HG02759 (cell line): ENCODE measurements around the gene PIMREG.
"Not testable (repeated sequence)": the region's sequence is repeated elsewhere in the genome, so short reads cannot be mapped to it uniquely, and the experiment has no call there.

Experiments used
- ATAC-seq: cut with Tn5 transposase; IDR thresholded peaks from one replicate; pipeline ENCODE4 v1.9.1; 2021; ENCODE audit warnings: mild to moderate bottlenecking, moderate library complexity; ENCODE audit not compliant: unreplicated experiment

The PIMREG gene

GRCh38 chr17:6476076-6476809 is 32.0 kb downstream of the PIMREG start:
- no peak for ATAC-seq

- no peak for ATAC-seq
Observed at GRCh38 chr17:6476810-6477179, 32.5 kb downstream of the PIMREG start.

- no peak for ATAC-seq
Observed at GRCh38 chr17:6477831-6478383, 33.7 kb downstream of the PIMREG start.

GRCh38 chr17:6478486-6478885 is 34.2 kb downstream of the PIMREG start:
- ATAC-seq = no peak

GRCh38 chr17:6479622-6480302 is 35.5 kb downstream of the PIMREG start:
- no peak for ATAC-seq

DNA sequence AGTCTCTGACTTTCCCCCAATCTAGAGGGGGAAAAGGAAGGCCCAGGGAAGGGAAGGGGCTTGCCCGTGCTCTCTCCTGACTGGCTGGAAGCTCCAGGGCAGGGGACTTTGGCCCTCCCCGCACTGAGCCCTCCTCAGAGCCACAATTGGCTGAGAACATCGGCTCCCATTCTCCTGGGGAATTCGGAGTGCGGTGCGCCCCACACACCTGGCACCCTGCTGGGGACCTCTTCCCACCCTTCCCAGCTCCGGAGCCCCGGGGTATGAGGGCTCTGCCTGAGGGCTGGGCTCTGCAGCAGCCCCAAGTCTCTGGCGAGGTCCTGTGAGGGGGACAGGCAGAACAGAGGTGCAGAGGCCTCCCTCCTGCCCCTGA is 36.0 kb downstream of the PIMREG start:
- no peak for ATAC-seq

DNA sequence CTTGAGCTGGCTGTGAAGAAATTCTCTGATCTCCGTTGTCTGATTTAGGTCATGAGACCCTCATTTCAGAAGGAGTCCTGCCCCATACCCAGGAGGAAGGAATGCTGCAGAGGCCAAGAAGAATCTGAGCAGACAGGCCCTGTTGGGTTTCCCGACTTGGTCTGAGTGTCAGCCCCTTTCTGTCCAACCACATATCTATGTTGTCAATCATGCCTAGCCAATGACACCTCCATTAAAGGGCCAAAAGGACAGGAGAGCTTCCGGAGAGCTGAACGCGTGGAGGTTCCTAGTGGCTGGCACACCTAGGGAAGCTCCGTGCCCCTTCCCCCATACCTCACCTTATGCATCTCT is 37.8 kb downstream of the PIMREG start:
- ATAC-seq = no peak

GRCh38 chr17:6482796-6483195 is 38.5 kb downstream of the PIMREG start:
- not testable (repeated sequence) for ATAC-seq

GRCh38 chr17:6483507-6483906 is 39.3 kb downstream of the PIMREG start:
- no peak for ATAC-seq

GRCh38 chr17:6485646-6486412 is 41.6 kb downstream of the PIMREG start:
- ATAC-seq = no peak

DNA sequence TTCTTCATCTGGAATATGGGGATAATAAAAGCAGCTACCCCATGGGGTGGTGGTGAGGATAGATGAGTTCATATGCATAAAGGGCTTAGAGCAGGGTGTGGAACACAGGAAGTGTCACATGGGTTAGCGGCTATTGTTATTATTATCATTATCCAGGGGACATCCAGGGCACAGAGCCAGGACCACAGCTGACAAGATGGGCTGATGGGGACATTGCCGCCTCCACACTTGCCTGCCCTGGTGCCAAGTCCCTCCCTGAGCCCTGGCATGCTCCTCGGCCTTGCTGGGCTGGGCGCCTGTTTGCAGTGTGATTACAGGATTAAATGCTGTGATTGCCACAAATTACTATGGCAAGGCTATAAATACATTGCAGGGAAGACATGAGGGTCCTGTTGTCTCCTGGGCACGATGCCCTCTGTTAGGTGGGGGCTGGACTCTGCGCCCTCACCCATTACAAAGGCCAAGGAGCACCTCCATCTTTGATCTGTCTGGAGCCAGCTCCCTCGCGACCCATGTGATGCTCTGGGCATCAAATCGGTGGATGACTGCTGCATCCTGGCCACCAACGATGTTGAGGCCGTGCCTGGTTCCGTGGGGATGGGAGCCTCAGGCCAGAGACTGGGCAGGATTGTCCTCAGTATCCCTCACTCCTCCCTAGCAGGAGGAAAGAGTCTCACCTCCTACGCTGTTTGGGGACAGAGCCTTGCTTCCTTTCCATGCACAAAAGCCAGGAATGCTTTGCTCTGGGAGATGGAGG is 43.2 kb downstream of the PIMREG start:
- no peak for ATAC-seq

DNA sequence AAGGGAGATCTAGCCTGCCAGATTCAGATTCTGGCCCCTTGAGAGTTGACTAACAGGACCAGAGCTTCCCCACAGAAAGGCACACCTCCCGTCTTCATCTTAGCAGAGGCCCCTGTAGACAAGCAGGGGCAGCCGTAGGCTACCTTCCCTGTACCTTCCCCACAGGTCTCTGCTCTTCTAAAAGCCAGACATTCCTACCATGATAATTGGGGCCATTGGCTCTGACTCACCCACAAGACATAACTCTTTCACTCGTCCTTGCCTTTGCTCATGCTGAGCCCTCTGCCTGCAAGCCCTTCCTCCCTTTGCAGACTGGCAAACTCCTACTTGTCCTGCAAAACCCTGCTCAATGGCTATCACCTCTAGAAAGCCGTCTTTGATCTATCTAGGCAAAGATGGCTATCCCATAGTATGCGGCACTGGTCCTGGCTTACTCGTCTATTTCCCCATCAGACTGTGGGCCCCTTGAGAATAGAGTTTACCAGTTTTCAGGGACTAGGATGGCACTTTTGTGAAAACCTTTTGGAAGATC is 43.8 kb downstream of the PIMREG start:
- no peak for ATAC-seq

- ATAC-seq = no peak
Observed at GRCh38 chr17:6489016-6489550, 44.8 kb downstream of the PIMREG start.

GRCh38 chr17:6491071-6491700 is 46.9 kb downstream of the PIMREG start:
- no peak for ATAC-seq

- ATAC-seq = no peak
Observed at GRCh38 chr17:6492892-6493674, 48.8 kb downstream of the PIMREG start.

DNA sequence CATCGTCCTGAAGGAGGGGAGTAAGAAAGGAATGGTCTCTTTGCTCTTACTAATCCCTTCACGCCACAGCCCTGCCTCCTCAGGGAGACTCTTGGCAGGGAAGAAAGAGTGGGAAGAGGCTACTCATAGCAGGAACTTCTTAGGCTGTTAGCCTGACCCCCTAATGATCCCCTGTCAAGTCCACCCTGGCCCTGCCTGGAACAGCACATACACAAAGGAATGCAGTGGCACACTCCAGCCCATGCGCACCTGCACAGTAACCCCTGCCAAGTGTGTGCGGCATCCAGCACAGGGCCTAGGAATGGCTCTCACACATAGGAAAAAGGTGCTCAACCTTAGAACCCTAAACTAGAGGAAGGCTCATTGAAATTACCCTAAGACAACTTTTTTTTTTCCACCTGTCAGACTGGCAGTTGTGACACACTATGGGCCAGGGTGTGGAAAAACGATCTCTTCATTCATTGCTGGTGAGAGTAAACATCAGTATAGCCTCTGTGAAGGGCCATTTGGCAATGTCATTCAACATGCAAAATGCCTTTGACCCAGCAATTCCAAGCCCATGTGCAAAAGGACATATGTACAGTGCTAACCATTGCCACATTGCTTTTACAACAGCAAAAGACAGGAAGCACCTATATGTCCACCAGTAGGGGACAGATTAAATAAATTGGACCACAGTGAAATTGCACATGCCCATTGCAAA is 50.1 kb downstream of the PIMREG start:
- ATAC-seq = no peak

DNA sequence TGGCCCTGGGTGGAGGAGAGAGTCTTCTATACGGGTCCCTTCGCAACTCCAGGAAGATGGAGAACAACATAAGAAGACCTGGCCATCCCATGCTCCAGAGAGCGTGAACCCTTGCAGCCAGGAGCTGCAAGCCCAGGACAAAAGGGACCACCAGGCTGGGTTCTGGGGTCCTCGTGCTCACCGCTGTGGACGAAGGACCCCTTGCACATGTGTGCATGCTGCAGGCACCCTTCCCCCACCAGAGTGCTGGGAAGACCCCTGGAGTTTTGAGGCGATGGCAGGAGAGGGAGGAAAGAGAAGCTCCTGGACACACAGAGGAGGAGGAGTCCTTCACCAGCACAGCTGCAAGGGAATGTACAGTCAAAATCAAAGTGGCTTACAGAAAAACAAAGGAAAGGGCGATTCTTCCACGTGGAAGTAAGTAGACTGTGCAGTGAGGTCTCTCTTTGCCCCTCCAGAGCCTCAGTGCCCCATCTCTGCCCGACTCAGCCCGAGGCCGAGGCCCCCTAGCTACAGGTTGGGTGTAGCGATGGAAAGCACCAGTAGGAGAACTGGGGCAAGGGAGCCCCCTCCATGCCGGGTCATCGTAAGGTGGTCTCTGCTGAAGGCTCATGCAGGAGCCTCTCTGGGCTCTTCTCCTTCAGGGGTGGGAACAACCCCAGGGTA is 51.3 kb downstream of the PIMREG start:
- no peak for ATAC-seq

DNA sequence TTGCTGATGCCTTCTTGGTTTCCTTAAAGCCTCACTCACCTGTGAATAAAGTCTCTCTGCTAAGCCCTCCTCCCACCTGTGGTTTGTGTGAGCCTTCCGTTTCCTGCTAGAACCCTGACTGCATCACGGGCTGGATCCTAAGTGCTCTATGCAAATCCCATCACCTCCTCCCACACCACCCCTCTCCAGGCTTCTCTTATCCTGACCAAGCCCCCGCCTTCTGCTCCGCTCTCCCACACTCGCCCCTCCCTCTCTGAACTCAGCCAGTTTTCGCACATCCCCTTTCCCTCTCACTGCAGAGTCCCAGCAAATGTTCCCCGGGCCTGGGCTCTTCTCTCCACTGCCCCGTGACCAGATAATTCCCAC is 51.8 kb downstream of the PIMREG start:
- ATAC-seq = no peak
